ENCODE measurements around the gene OVCA2.

Gene OVCA2

GRCh38 chr17:2016494-2016893, 25.3 kb upstream of the OVCA2 start:
- TF ChIP-seq CTCF (conservative IDR thresholded peaks at IDR 0.05) = no peak
- H3K27ac ChIP-seq = no peak overlapping the region

- no peak for TF ChIP-seq CTCF (conservative IDR thresholded peaks at IDR 0.05)
Measured at GRCh38 chr17:2017274-2017941, 24.4 kb upstream of the OVCA2 start.

GRCh38 chr17:2018716-2019510, 22.9 kb upstream of the OVCA2 start:
- no peak for TF ChIP-seq CTCF (conservative IDR thresholded peaks at IDR 0.05)
- H3K27ac ChIP-seq = no peak overlapping the region

More at GRCh38 chr17:2017274-2017941, 24.4 kb upstream of the OVCA2 start:
- no peak overlapping the region for H3K27ac ChIP-seq

- no peak overlapping the region for H3K27ac ChIP-seq
- TF ChIP-seq CTCF (conservative IDR thresholded peaks at IDR 0.05) = no peak
Measured at GRCh38 chr17:2019723-2020122, 22.1 kb upstream of the OVCA2 start.

GRCh38 chr17:2020721-2021120, 21.1 kb upstream of the OVCA2 start:
- H3K27ac ChIP-seq = no peak overlapping the region
- no peak for TF ChIP-seq CTCF (conservative IDR thresholded peaks at IDR 0.05)

GRCh38 chr17:2022647-2023240, 19.1 kb upstream of the OVCA2 start:
- no peak overlapping the region for H3K27ac ChIP-seq
- TF ChIP-seq CTCF (conservative IDR thresholded peaks at IDR 0.05) = no peak

- no peak overlapping the region for H3K27ac ChIP-seq
- TF ChIP-seq CTCF (conservative IDR thresholded peaks at IDR 0.05) = no peak
Measured at GRCh38 chr17:2023256-2023655, 18.6 kb upstream of the OVCA2 start.

Measured in VCaP (cell line).